Keratinocyte (primary cell): Measurements from ENCODE around the gene DUSP16. TPM values are rescaled to one million over a fixed set of nuclear protein-coding genes. Genes with fewer than 3 reads are reported as not detected.

ENCODE experiments used
- DNase-seq: peaks from one replicate; pipeline ENCODE4 v3.0.0-alpha.2; 2011; ENCODE audit warnings: low read depth, missing footprints, low spot score
- FAIRE-seq: peaks from 2 replicates; lab custom pipeline; 2011; peaks lifted over from hg19 to GRCh38; lab: Jason Lieb, UNC
- H2AFZ ChIP-seq: 2 replicates; pipeline ENCODE4 v1.6.0; 2012; ENCODE audit warnings: low read length, control low read depth, inconsistent platforms; ENCODE audit not compliant: control insufficient read depth
- H3K27ac ChIP-seq: 2 replicates; pipeline ENCODE4 v1.5.1; 2011; ENCODE audit warnings: low read length; ENCODE audit not compliant: control insufficient read depth, insufficient read depth
- H3K27me3 ChIP-seq: 3 replicates; pipeline ENCODE4 v1.6.0; 2011; ENCODE audit warnings: low read length; ENCODE audit not compliant: control insufficient read depth, insufficient read depth; ENCODE audit errors: extremely low read depth
- H3K36me3 ChIP-seq, 2 experiments: 2 replicates in 1 of 2; 3 replicates in 1 of 2; pipeline ENCODE4 v1.5.1; 2011; ENCODE audit warnings: low read length in 2 of 2, mild to moderate bottlenecking in 1 of 2; ENCODE audit not compliant: control insufficient read depth in 2 of 2, insufficient read depth in 2 of 2; ENCODE audit errors: extremely low read depth in 1 of 2
- H3K4me1 ChIP-seq: 3 replicates; pipeline ENCODE4 v1.5.1; 2011; ENCODE audit warnings: low read length; ENCODE audit not compliant: control insufficient read depth, insufficient read depth; ENCODE audit errors: extremely low read depth
- H3K4me2 ChIP-seq: 3 replicates; pipeline ENCODE4 v1.6.0; 2011; ENCODE audit warnings: low read depth, low read length; ENCODE audit not compliant: control insufficient read depth, insufficient read depth; ENCODE audit errors: extremely low read depth
- H3K4me3 ChIP-seq, 3 experiments: fragments of 200-600 bp in 1 of 3; sonication (generic) in 1 of 3; 2 replicates in 2 of 3; 3 replicates in 1 of 3; pipeline ENCODE4 v1.5.1; 2011 to 2016; ENCODE audit warnings: low read length in 3 of 3, mild to moderate bottlenecking in 3 of 3, control low read depth in 2 of 3, inconsistent platforms in 1 of 3, low read depth in 1 of 3, mixed read lengths in 1 of 3, mixed run types in 1 of 3, moderate library complexity in 1 of 3; ENCODE audit not compliant: control insufficient read depth in 2 of 3, insufficient read depth in 2 of 3; ENCODE audit errors: extremely low read depth in 1 of 3
- H3K79me2 ChIP-seq: 2 replicates; pipeline ENCODE4 v1.6.0; 2012; ENCODE audit warnings: low read length; ENCODE audit not compliant: control insufficient read depth, insufficient read depth
- H3K9ac ChIP-seq: 3 replicates; pipeline ENCODE4 v1.6.0; 2011; ENCODE audit warnings: low read length; ENCODE audit not compliant: control insufficient read depth, insufficient read depth; ENCODE audit errors: extremely low read depth
- H3K9me1 ChIP-seq: 3 replicates; pipeline ENCODE4 v1.6.0; 2011; ENCODE audit warnings: low read length; ENCODE audit not compliant: control insufficient read depth, insufficient read depth; ENCODE audit errors: extremely low read depth
- H3K9me3 ChIP-seq: 2 replicates; pipeline ENCODE4 v1.5.1; 2012; ENCODE audit warnings: low read depth, low read length; ENCODE audit not compliant: control insufficient read depth
- H4K20me1 ChIP-seq: 3 replicates; pipeline ENCODE4 v1.6.0; 2011; ENCODE audit warnings: low read length; ENCODE audit not compliant: control insufficient read depth, insufficient read depth; ENCODE audit errors: extremely low read depth
- EZH2 ChIP-seq: IDR thresholded peaks from one replicate; pipeline ENCODE4 v1.6.1; 2012; ENCODE audit warnings: inconsistent platforms, mild to moderate bottlenecking, low read length, moderate library complexity
- dilution Hi-C: fragments of 300-500 bp; cut with MboI; formaldehyde crosslinking; loops from one replicate; pipeline ENCODE4 v1.7.0; 2020; ENCODE audit warnings: low sequenced_read_pairs; ENCODE audit not compliant: extremely low pct_ligation_motif_present
- polyA plus RNA-seq, 5 experiments: library from polyadenylated mRNA; depleted of rRNA in 3 of 5; stranded (reverse) in 3 of 5; stranded (forward) in 1 of 5; unstranded in 1 of 5; fragments of >200 nt; gene quantifications; 1 replicate in 1 of 5; 2 replicates in 3 of 5; 3 replicates in 1 of 5; pipeline versions ENCODE4 v1.2.1 to v1.2.3, GENCODE V29; 2011 to 2012; ENCODE audit warnings: missing spikeins in 2 of 5, low read depth in 1 of 5, low replicate concordance in 1 of 5
- TF ChIP-seq, protein P1 (sequence below), 3 experiments: IDR thresholded peaks in 1 of 3; conservative IDR thresholded peaks in 1 of 3; optimal IDR thresholded peaks in 1 of 3; 2 replicates in 2 of 3; 3 replicates in 1 of 3; pipeline versions ENCODE3 to v1.5.1; 2011; ENCODE audit warnings: low read length in 3 of 3, mild to moderate bottlenecking in 3 of 3, moderate library complexity in 2 of 3, control low read depth in 1 of 3, inconsistent platforms in 1 of 3; ENCODE audit not compliant: insufficient read depth in 2 of 3; ENCODE audit errors: extremely low read depth in 1 of 3

DUSP16 gene
- polyA plus RNA-seq, 1 donor (not counting 4 experiments of a cell fraction or from before 2014, with no cell fraction given) = 9.3 TPM

DNA sequence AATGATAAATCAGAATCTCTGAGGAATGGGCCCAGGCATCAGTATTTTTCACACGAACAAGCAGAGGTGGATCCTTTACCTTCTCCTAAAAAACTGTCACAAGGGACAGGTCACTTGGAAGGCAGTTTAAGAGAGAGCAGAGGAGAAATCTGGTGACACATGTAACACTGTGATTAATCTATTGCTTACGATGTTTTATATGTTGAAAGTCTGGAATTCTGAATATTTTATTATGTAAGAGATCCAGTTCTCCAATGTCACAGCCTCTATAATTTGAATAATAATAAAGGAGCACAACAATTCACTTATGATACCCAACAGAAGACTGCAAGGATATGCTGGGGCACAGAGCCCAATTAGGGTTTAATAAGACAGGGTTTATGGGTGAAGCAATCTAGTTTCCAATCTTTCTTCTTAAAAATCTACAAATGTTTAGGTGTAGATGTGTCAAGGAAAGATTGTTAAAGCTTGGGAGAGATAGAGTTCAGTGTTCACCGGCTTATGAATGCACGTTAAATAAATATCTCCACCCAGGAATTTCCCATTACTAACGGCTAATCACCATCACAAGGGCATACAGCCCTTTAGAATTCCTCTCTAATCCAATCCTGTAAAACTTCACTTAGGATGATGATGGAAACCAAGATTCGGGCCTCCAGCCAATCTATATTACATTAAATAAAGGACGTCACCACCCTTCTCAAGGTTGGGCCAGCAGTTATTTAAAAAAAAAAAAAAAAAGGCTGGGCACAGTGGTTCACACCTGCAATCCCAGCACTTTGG, 23.4 kb downstream of the DUSP16 start:
- no peak for DNase-seq
- FAIRE-seq = no peak
- Histone ChIP-seq H4K20me1 (no peaks in the 10 kb centered on the region), H3K4me1 (no peaks in the 10 kb centered on the region), H3K79me2 (no peaks in the 10 kb centered on the region), H3K36me3 (no peaks in the 10 kb centered on the region), H3K9me3 (no peaks in the 10 kb centered on the region), H3K4me2 (no peak overlapping the region), H3K4me3 (no peak overlapping the region), H2AFZ (no peak overlapping the region), H3K9me1 (no peaks in the 10 kb centered on the region), H3K27ac (no peak overlapping the region), H3K27me3 (no peaks in the 10 kb centered on the region), H3K9ac (no peak overlapping the region)
- TF ChIP-seq, protein P1, sequence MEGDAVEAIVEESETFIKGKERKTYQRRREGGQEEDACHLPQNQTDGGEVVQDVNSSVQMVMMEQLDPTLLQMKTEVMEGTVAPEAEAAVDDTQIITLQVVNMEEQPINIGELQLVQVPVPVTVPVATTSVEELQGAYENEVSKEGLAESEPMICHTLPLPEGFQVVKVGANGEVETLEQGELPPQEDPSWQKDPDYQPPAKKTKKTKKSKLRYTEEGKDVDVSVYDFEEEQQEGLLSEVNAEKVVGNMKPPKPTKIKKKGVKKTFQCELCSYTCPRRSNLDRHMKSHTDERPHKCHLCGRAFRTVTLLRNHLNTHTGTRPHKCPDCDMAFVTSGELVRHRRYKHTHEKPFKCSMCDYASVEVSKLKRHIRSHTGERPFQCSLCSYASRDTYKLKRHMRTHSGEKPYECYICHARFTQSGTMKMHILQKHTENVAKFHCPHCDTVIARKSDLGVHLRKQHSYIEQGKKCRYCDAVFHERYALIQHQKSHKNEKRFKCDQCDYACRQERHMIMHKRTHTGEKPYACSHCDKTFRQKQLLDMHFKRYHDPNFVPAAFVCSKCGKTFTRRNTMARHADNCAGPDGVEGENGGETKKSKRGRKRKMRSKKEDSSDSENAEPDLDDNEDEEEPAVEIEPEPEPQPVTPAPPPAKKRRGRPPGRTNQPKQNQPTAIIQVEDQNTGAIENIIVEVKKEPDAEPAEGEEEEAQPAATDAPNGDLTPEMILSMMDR (optimal IDR thresholded peaks at IDR 0.05 in 1 of 3, IDR thresholded peaks at IDR 0.05 in 1 of 3, conservative IDR thresholded peaks at IDR 0.05 in 1 of 3; ENCODE audit: extremely low read depth in 1 of 3, insufficient read depth in 2 of 3, low read length in 3 of 3) = no peak
- TF ChIP-seq EZH2 = no peak
- dilution Hi-C loops = no loop called here

GRCh38 chr12:12538535-12538934, 24.1 kb downstream of the DUSP16 start:
- no peak overlapping the region for H2AFZ ChIP-seq
- TF ChIP-seq, protein P1 (optimal IDR thresholded peaks at IDR 0.05 in 1 of 3, IDR thresholded peaks at IDR 0.05 in 1 of 3, conservative IDR thresholded peaks at IDR 0.05 in 1 of 3; ENCODE audit: extremely low read depth in 1 of 3, insufficient read depth in 2 of 3, low read length in 3 of 3) = no peak
- TF ChIP-seq EZH2 = no peak
- no peaks in the 10 kb centered on the region for H3K9me3 ChIP-seq
- DNase-seq (no peak), FAIRE-seq (no peak)
- H3K79me2 ChIP-seq = no peaks in the 10 kb centered on the region
- H3K36me3 ChIP-seq = no peaks in the 10 kb centered on the region
- no peak overlapping the region for H3K4me3 ChIP-seq
- no peak overlapping the region for H3K9ac ChIP-seq
- H4K20me1 ChIP-seq = no peaks in the 10 kb centered on the region
- no peak overlapping the region for H3K27ac ChIP-seq
- dilution Hi-C loops = no loop called here
- H3K27me3 ChIP-seq = no peaks in the 10 kb centered on the region
- H3K4me1 ChIP-seq = peaks cover 1% of the 10 kb centered on the region
- H3K9me1 ChIP-seq = no peaks in the 10 kb centered on the region
- no peak overlapping the region for H3K4me2 ChIP-seq
